Lung (tissue), 12 donors: Measurements from ENCODE around the gene DNAH10. TPM values are rescaled to one million over a fixed set of nuclear protein-coding genes. Genes with fewer than 3 reads are reported as not detected.

Experiments used
- ATAC-seq: fragments of 200-7000 bp; cut with Tn5 transposase; one replicate; pipeline ENCODE4 v1.9.1; 2020; ENCODE audit warnings: moderate number of reproducible peaks; ENCODE audit not compliant: insufficient read depth, low FRiP score
- DNase-seq, 3 donors: peaks; one replicate each; pipeline ENCODE4 v3.0.0-alpha.2; 2013 to 2017
- H3K27ac ChIP-seq, 2 donors: one replicate each; pipeline ENCODE4 v1.5.1; 2013; ENCODE audit warnings: mild to moderate bottlenecking in 2 of 2, moderate library complexity in 2 of 2, control low read depth in 1 of 2, inconsistent platforms in 1 of 2, low read depth in 1 of 2, low read length in 1 of 2
- H3K27me3 ChIP-seq, 3 donors: one replicate each; pipeline ENCODE4 v1.5.1; 2013; ENCODE audit warnings: low read length in 2 of 3; ENCODE audit not compliant: control insufficient read depth in 3 of 3, insufficient read depth in 3 of 3
- H3K36me3 ChIP-seq, 4 donors: one replicate each; pipeline ENCODE4 v1.5.1; 2013; ENCODE audit warnings: low read length in 4 of 4, mild to moderate bottlenecking in 1 of 4, moderate library complexity in 1 of 4; ENCODE audit not compliant: control insufficient read depth in 4 of 4, insufficient read depth in 4 of 4
- H3K4me1 ChIP-seq, 5 donors: one replicate each; pipeline ENCODE4 v1.5.1; 2013; ENCODE audit warnings: low read length in 5 of 5, mild to moderate bottlenecking in 2 of 5, moderate library complexity in 1 of 5; ENCODE audit not compliant: control insufficient read depth in 5 of 5, insufficient read depth in 5 of 5
- H3K4me3 ChIP-seq: one replicate; pipeline ENCODE4 v1.5.1; 2013; ENCODE audit warnings: mild to moderate bottlenecking, control low read depth, moderate library complexity
- H3K9ac ChIP-seq, 2 donors: one replicate each; pipeline ENCODE4 v1.5.1; 2013; ENCODE audit warnings: low read length in 2 of 2, control low read depth in 1 of 2; ENCODE audit not compliant: insufficient read depth in 1 of 2
- H3K9me3 ChIP-seq, 4 donors: one replicate each; pipeline ENCODE4 v1.5.1; 2013; ENCODE audit warnings: low read length in 3 of 4, mild to moderate bottlenecking in 1 of 4, moderate library complexity in 1 of 4; ENCODE audit not compliant: control insufficient read depth in 4 of 4, insufficient read depth in 3 of 4
- CTCF ChIP-seq: IDR thresholded peaks from 2 replicates; pipeline ENCODE4 v1.5.1; 2012; ENCODE audit warnings: mild to moderate bottlenecking; ENCODE audit errors: control extremely low read depth, extremely low read depth
- WGBS, 2 donors: extraction: QIAGEN DNeasy Blood & Tissue Kit; methylation state at CpG; one replicate each; pipeline ENCODE4 v1.1.7; 2013; 5-methylcytosine and 5-hydroxymethylcytosine counted together
- polyA plus RNA-seq, 2 donors: library from polyadenylated mRNA; stranded (reverse); fragments of 200-250 nt; gene quantifications; one replicate each; pipeline ENCODE4 v1.2.1, GENCODE V29; 2013
- total RNA-seq, 2 donors: library from RNA; depleted of rRNA in 1 of 2; stranded (reverse); fragments of >200 nt in 1 of 2; gene quantifications; one replicate each; pipeline ENCODE4 v1.2.1, GENCODE V29; 2014 to 2021
- donor health status: control.
- donor health status: control.
- donor health status: Bipolar disorder and iron deficiency.
- donor health status: healthy.
- donor health status: DM: yes; HTN: yes; CAD: no.

Gene DNAH10
- total and polyA plus RNA-seq, 4 donors, result 2.0 to 21.7 (median 9.1) TPM

- no peak for ATAC-seq
- 92 to 96% methylated on average over 16 of the region's 16 CpGs for WGBS, 2 donors
- no peak for TF ChIP-seq CTCF
Observed at GRCh38 chr12:123942911-123943648, 181.0 kb downstream of the DNAH10 start.

GRCh38 chr12:123943816-123944215 is 181.7 kb downstream of the DNAH10 start:
- no peak overlapping the region for H3K9ac ChIP-seq
- peaks cover 0 to 5% (median 1%) of the 10 kb centered on the region in 4 donors for H3K9me3 ChIP-seq
- H3K27ac ChIP-seq, result no peak overlapping the region
- DNase-seq, result no peak
- H3K36me3 ChIP-seq, result peaks cover 2 to 19% (median 10%) of the 10 kb centered on the region in 4 donors
- no peak for ATAC-seq
- no peak overlapping the region for H3K4me3 ChIP-seq
- TF ChIP-seq CTCF, result no peak
- 78 to 79% methylated on average over 5 of the region's 5 CpGs for WGBS, 2 donors
- no peaks in the 10 kb centered on the region for H3K27me3 ChIP-seq
- peaks cover 0 to 23% (median 8%) of the 10 kb centered on the region in 5 donors for H3K4me1 ChIP-seq

More at GRCh38 chr12:123942911-123943648, 181.0 kb downstream of the DNAH10 start:
- peak; percentile 27 to 89 (median 82) for DNase-seq
- peaks cover 0 to 29% (median 8%) of the 10 kb centered on the region in 5 donors for H3K4me1 ChIP-seq
- no peak overlapping the region for H3K9ac ChIP-seq
- H3K27ac ChIP-seq, result no peak overlapping the region
- no peak overlapping the region for H3K4me3 ChIP-seq
- H3K27me3 ChIP-seq, result no peaks in the 10 kb centered on the region
- peaks cover 2 to 19% (median 10%) of the 10 kb centered on the region in 4 donors for H3K36me3 ChIP-seq
- peaks cover 0 to 5% (median 1%) of the 10 kb centered on the region in 4 donors for H3K9me3 ChIP-seq

DNA sequence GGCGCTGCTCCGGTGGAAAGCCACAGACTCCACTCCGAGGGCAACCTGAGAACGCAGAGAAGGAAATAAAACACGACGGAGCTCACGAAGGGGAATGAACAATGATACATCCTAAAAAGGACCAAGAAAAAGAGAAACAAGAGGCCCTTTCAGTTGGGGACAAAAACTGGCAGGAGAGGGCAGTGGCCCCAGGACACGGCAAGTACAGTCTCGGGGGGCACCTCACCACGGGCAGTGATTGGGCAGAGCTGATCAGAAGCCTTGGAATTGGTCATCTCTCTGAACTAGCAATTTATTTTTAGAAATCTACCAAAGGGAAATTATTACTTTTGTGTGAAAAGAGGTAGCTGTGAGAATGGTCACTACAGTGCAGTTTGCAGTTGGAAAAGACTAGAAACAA is 182.6 kb downstream of the DNAH10 start:
- Histone ChIP-seq H3K4me1 (peaks cover 0 to 32% (median 14%) of the 10 kb centered on the region in 5 donors), H3K9ac (no peak overlapping the region), H3K27ac (no peak overlapping the region), H3K4me3 (no peak overlapping the region), H3K27me3 (no peaks in the 10 kb centered on the region), H3K9me3 (peaks cover 0 to 5% (median 1%) of the 10 kb centered on the region in 4 donors), H3K36me3 (peaks cover 2 to 18% (median 10%) of the 10 kb centered on the region in 4 donors)
- 78 to 81% methylated on average over 10 of the region's 10 CpGs for WGBS, 2 donors
- DNase-seq (no peak), ATAC-seq (no peak)
- TF ChIP-seq CTCF, result no peak
